Measurements from ENCODE around the gene FASN. TPM values are rescaled to one million over a fixed set of nuclear protein-coding genes. Genes with fewer than 3 reads are reported as not detected.
A peak's percentile ranks its signal among the peaks of the same experiment; 100 is the strongest.

The FASN gene
- total and polyA plus RNA-seq, 2 of the 13 experiments (the other 11 are each of a cell fraction or from before 2014, with no cell fraction given) = 51.7 to 101 TPM

GRCh38 chr17:82103553-82104451 is 5.8 kb upstream of the FASN start (continued):
- TF ChIP-seq FOSL2 (CRISPR knock-in tag; IDR thresholded peaks at IDR 0.05) (0 out of 2 replicates have a peak, but pooled peaks have one; percentile 64), ZNF800 (CRISPR knock-in tag; IDR thresholded peaks at IDR 0.05) (peak; percentile 50; the same call in 1 of the 2 replicates), PRDM4 (CRISPR knock-in tag; IDR thresholded peaks at IDR 0.05; ENCODE audit: borderline replicate concordance) (no peak), ZNF614 (CRISPR knock-in tag; IDR thresholded peaks at IDR 0.05; ENCODE audit: borderline replicate concordance) (peak; percentile 69; the same call in 1 of the 2 replicates), ZFP37 (CRISPR knock-in tag; IDR thresholded peaks at IDR 0.05; ENCODE audit: borderline replicate concordance) (peak; percentile 87; the same call in 1 of the 2 replicates), ZNF713 (CRISPR knock-in tag; IDR thresholded peaks at IDR 0.05) (no peak), YEATS2 (CRISPR knock-in tag; IDR thresholded peaks at IDR 0.05; ENCODE audit: borderline replicate concordance) (peak; percentile 68; the same call in 1 of the 2 replicates), EEA1 (CRISPR knock-in tag; IDR thresholded peaks at IDR 0.05; ENCODE audit: borderline replicate concordance) (peak; percentile 76; the same call in 1 of the 2 replicates), SOX13 (IDR thresholded peaks at IDR 0.05) (no peak), SOX13 (CRISPR knock-in tag; conservative IDR thresholded peaks at IDR 0.05 in 1 of 2, IDR thresholded peaks at IDR 0.05 in 1 of 2) (peak in 1 of 2 experiments; percentile 88; a peak in 2 of 4 replicates), ZNF709 (CRISPR knock-in tag; IDR thresholded peaks at IDR 0.05) (0 out of 2 replicates have a peak, but pooled peaks have one; percentile 80), GATAD1 (CRISPR knock-in tag; IDR thresholded peaks at IDR 0.05) (peak; percentile 35; the same call in 1 of the 2 replicates), MAFF (IDR thresholded peaks at IDR 0.05; ENCODE audit: low read depth, low read length) (no peak), ZNF292 (CRISPR knock-in tag; IDR thresholded peaks at IDR 0.05; ENCODE audit: borderline replicate concordance, low read depth) (peak; percentile 62; the same call in 1 of the 2 replicates), ZSCAN21 (CRISPR knock-in tag; IDR thresholded peaks at IDR 0.05; ENCODE audit: borderline replicate concordance) (peak; percentile 83; the same call in 1 of the 2 replicates), SKIL (CRISPR knock-in tag; IDR thresholded peaks at IDR 0.05; ENCODE audit: borderline replicate concordance) (peak; percentile 88), ZNF558 (CRISPR knock-in tag; IDR thresholded peaks at IDR 0.05; ENCODE audit: borderline replicate concordance) (peak; percentile 79; the same call in 1 of the 2 replicates), ZNF775 (CRISPR knock-in tag; IDR thresholded peaks at IDR 0.05; ENCODE audit: borderline replicate concordance) (no peak), SIX1 (CRISPR knock-in tag; IDR thresholded peaks at IDR 0.05; ENCODE audit: borderline replicate concordance) (no peak), ZNF850 (CRISPR knock-in tag; conservative IDR thresholded peaks at IDR 0.05) (no peak), NFIB (CRISPR knock-in tag; IDR thresholded peaks at IDR 0.05; ENCODE audit: borderline replicate concordance) (no peak)

Measured in HepG2 (cell line).